GM12878 (cell line): ENCODE results near the gene MED19. TPM values are rescaled to one million over a fixed set of nuclear protein-coding genes. Genes with fewer than 3 reads are reported as not detected.

Source experiments
- ATAC-seq: fragments of 200-7000 bp; cut with Tn5 transposase; 3 replicates; pipeline ENCODE4 v1.9.1; 2020; ENCODE audit warnings: mild to moderate bottlenecking, moderate library complexity
- BruUV-seq: library from RNA; stranded (reverse); fragments of 400-500 nt; replicated peaks from 2 replicates; lab custom pipeline; 2021; lab: Mats Ljungman, UMichigan
- CTCF ChIA-PET: fragments of 300-600 bp; sonication (Branson Sonifier 250); formaldehyde crosslinking; extraction: SDS; loops from one replicate; lab custom pipeline; 2021; ENCODE audit warnings: inconsistent platforms; lab: Yijun Ruan, JAX
- POLR2A ChIA-PET: fragments of 350-600 bp; formaldehyde crosslinking; extraction: SDS; loops from one replicate; lab custom pipeline; 2021; ENCODE audit warnings: inconsistent platforms; lab: Charles Lee
- RAD21 ChIA-PET: fragments of 300-600 bp; sonication (Branson Sonifier 250); formaldehyde crosslinking; loops from one replicate; lab custom pipeline; 2023; ENCODE audit warnings: antibody characterized with exemption; ENCODE audit not compliant: unreplicated experiment; lab: Charles Lee
- SMC1A ChIA-PET: fragments of 300-600 bp; sonication (Branson Sonifier 250); formaldehyde crosslinking; loops from one replicate; lab custom pipeline; 2023; ENCODE audit not compliant: unreplicated experiment, uncharacterized antibody; lab: Charles Lee
- DNase-seq: peaks from one replicate; pipeline ENCODE4 v3.0.0-alpha.2; 2011; ENCODE audit warnings: low read depth, low spot score
- FAIRE-seq: peaks from 3 replicates; lab custom pipeline; 2011; peaks lifted over from hg19 to GRCh38; lab: Jason Lieb, UNC
- H2AFZ ChIP-seq: 2 replicates; pipeline ENCODE4 v1.6.0; 2011; ENCODE audit warnings: low read depth, low read length, control low read depth; ENCODE audit not compliant: control insufficient read depth
- H3K27ac ChIP-seq: 2 replicates; pipeline ENCODE4 v1.5.1; 2011; ENCODE audit warnings: control low read depth; ENCODE audit not compliant: control insufficient read depth, insufficient read depth
- H3K27me3 ChIP-seq, 2 experiments: replicated peaks in 1 of 2; 2 replicates each; pipeline versions ENCODE4 v1.6.0 to v1.6.1; 2011; ENCODE audit warnings: low read length in 1 of 2; ENCODE audit not compliant: control insufficient read depth in 2 of 2, insufficient read depth in 2 of 2
- H3K36me3 ChIP-seq, 2 experiments: 2 replicates each; pipeline ENCODE4 v1.5.1; 2011; ENCODE audit warnings: low read length in 1 of 2; ENCODE audit not compliant: control insufficient read depth in 2 of 2, insufficient read depth in 2 of 2
- H3K4me1 ChIP-seq: 2 replicates; pipeline ENCODE4 v1.6.1; 2011; ENCODE audit warnings: mild to moderate bottlenecking, low read length, moderate library complexity, mixed read lengths; ENCODE audit not compliant: control insufficient read depth, insufficient read depth
- H3K4me2 ChIP-seq: 2 replicates; pipeline ENCODE4 v1.6.0; 2011; ENCODE audit warnings: control low read depth; ENCODE audit not compliant: control insufficient read depth, insufficient read depth
- H3K4me3 ChIP-seq: fragments of 200-600 bp; sonication (generic); 2 replicates; pipeline ENCODE4 v1.5.1; 2016
- H3K79me2 ChIP-seq: 2 replicates; pipeline ENCODE4 v1.6.0; 2011; ENCODE audit warnings: low read length; ENCODE audit not compliant: control insufficient read depth, insufficient read depth
- H3K9ac ChIP-seq: 2 replicates; pipeline ENCODE4 v1.8.0; 2011; ENCODE audit warnings: low read length, control low read depth, mixed read lengths; ENCODE audit not compliant: control insufficient read depth, insufficient read depth
- H3K9me3 ChIP-seq: replicated peaks from 3 replicates; pipeline ENCODE4 v1.5.1; 2011; ENCODE audit warnings: mild to moderate bottlenecking, low read length; ENCODE audit not compliant: control insufficient read depth, insufficient read depth
- H4K20me1 ChIP-seq: 2 replicates; pipeline ENCODE4 v1.6.0; 2011; ENCODE audit not compliant: control insufficient read depth, insufficient read depth
- BACH1 ChIP-seq: fragments of 450-650 bp; IDR thresholded peaks from 2 replicates; pipeline ENCODE4 v1.6.1; 2017; ENCODE audit warnings: mild to moderate bottlenecking, borderline replicate concordance
- CBX3 ChIP-seq: fragments of 200-600 bp; sonication (generic); IDR thresholded peaks from 2 replicates; pipeline ENCODE4 v1.6.1; 2016; ENCODE audit warnings: low read depth, borderline replicate concordance
- CEBPB ChIP-seq, 2 experiments: fragments of 150-350 bp in 1 of 2; IDR thresholded peaks; 2 replicates each; pipeline ENCODE4 v1.6.1; 2012 to 2014; ENCODE audit warnings: low read depth in 2 of 2, low read length in 2 of 2, borderline replicate concordance in 1 of 2, inconsistent platforms in 1 of 2
- CREB1 ChIP-seq: IDR thresholded peaks from 2 replicates; pipeline ENCODE4 v1.6.1; 2012; ENCODE audit warnings: low read depth, mild to moderate bottlenecking, inconsistent platforms
- DPF2 ChIP-seq: fragments of 450-650 bp; IDR thresholded peaks from 2 replicates; pipeline ENCODE4 v1.6.1; 2017; ENCODE audit warnings: mild to moderate bottlenecking
- HDGF ChIP-seq: fragments of 450-650 bp; IDR thresholded peaks from 2 replicates; pipeline ENCODE4 v1.6.1; 2016; ENCODE audit warnings: antibody characterized with exemption
- IRF4 ChIP-seq: IDR thresholded peaks from 2 replicates; pipeline ENCODE4 v1.6.1; 2011; ENCODE audit warnings: low read depth, low read length
- MTA2 ChIP-seq: fragments of 450-650 bp; IDR thresholded peaks from 2 replicates; pipeline ENCODE4 v1.6.1; 2016; ENCODE audit warnings: low read depth, mild to moderate bottlenecking, moderate library complexity
- MTA3 ChIP-seq: IDR thresholded peaks from 2 replicates; pipeline ENCODE4 v1.6.1; 2012; ENCODE audit warnings: low read length, inconsistent platforms, borderline replicate concordance
- NR2F1 ChIP-seq: fragments of 450-650 bp; conservative IDR thresholded peaks from 2 replicates; pipeline ENCODE4 v1.6.1; 2017; ENCODE audit warnings: mild to moderate bottlenecking
- RBBP5 ChIP-seq: fragments of 200-600 bp; sonication (generic); conservative IDR thresholded peaks from 2 replicates; pipeline ENCODE4 v1.6.1; 2016
- USF1 ChIP-seq: IDR thresholded peaks from 2 replicates; pipeline ENCODE4 v1.6.1; 2011; ENCODE audit warnings: borderline replicate concordance, low read depth, mild to moderate bottlenecking, moderate library complexity, mixed read lengths, low read length; ENCODE audit not compliant: insufficient read depth; ENCODE audit errors: extremely low read length
- YBX1 ChIP-seq: fragments of 450-650 bp; IDR thresholded peaks from 2 replicates; pipeline ENCODE4 v1.6.1; 2016; ENCODE audit warnings: antibody characterized with exemption
- ZNF207 ChIP-seq: fragments of 450-650 bp; IDR thresholded peaks from 2 replicates; pipeline ENCODE4 v1.6.1; 2014; ENCODE audit warnings: antibody characterized with exemption, mild to moderate bottlenecking, borderline replicate concordance
- ZNF622 ChIP-seq: fragments of 450-650 bp; IDR thresholded peaks from 2 replicates; pipeline ENCODE4 v1.6.1; 2017; ENCODE audit warnings: mild to moderate bottlenecking, inconsistent platforms
- WGBS: methylation state at CpG from one replicate; pipeline ENCODE4 v1.1.6; 2016; ENCODE audit warnings: low lambda C conversion rate; ENCODE audit not compliant: insufficient replicate concordance, insufficient coverage; ENCODE audit errors: missing lambda C conversion rate; 5-methylcytosine and 5-hydroxymethylcytosine counted together
- in situ Hi-C: fragments of 300-500 bp; cut with MboI; formaldehyde crosslinking; loops from 9 replicates; pipeline ENCODE4 v1.14.3; 2018; ENCODE audit warnings: mixed read lengths
- intact Hi-C: fragments of 100-400 bp; cut with micrococcal nuclease; formaldehyde crosslinking; loops from one replicate; pipeline ENCODE4 v1.14.2; 2022; ENCODE audit not compliant: unreplicated experiment
- polyA plus RNA-seq, 11 experiments: library from polyadenylated mRNA; depleted of rRNA in 4 of 11; unstranded in 6 of 11; stranded (reverse) in 5 of 11; fragments of >200 nt; fragmentation: Nextera tagmentation in 4 of 11; fragmentation: Illumina TruSeq in 1 of 11; extraction: Ambion mirVana in 4 of 11; extraction: Trizol in 1 of 11; gene quantifications; 1 replicate in 1 of 11; 2 replicates in 10 of 11; pipeline versions ENCODE4 v1.2.1 to v1.2.3, GENCODE V29; 2011 to 2016; ENCODE audit warnings: inconsistent platforms in 2 of 11, missing spikeins in 2 of 11, low read depth in 1 of 11
- total RNA-seq, 4 experiments: library from RNA; depleted of rRNA in 3 of 4; stranded (reverse); fragments of >200 nt in 3 of 4; fragmentation: Illumina TruSeq in 1 of 4; extraction: Trizol in 1 of 4; gene quantifications; 2 replicates each; pipeline versions ENCODE4 v1.2.1 to v1.2.3, GENCODE V29; 2013 to 2021

Gene MED19
- total and polyA plus RNA-seq, 10 of the 15 experiments (the other 5 are each of a cell fraction or from before 2014, with no cell fraction given), result 4.9 to 28.2 (median 17.3) TPM

GRCh38 chr11:57667117-57667735 lies 44.8 kb downstream of the MED19 start (continued):
- TF ChIP-seq DPF2 (peak; percentile 35; the same call in 1 of the 2 replicates), USF1 (no peak), NR2F1 (no peak)

- H3K9me3 ChIP-seq, result no peaks in the 10 kb centered on the region
- intact Hi-C loops, result loop anchor here (5.0 kb wide), 1 partner anchor 623 kb away; no protein-coding TSS in a partner anchor
- ChIA-PET SMC1A (interaction anchor here (1.1 kb wide), 1 partner anchor 95 kb away, joined by 3 read pairs; no protein-coding TSS in a partner anchor), POLR2A (no interaction called here), RAD21 (interaction anchor here (0.7 kb wide), 1 partner anchor 852 kb away, joined by 3 read pairs; no protein-coding TSS in a partner anchor), CTCF (no interaction called here)
- no peak for ATAC-seq
- no peak overlapping the region for H2AFZ ChIP-seq
- H4K20me1 ChIP-seq, result no peaks in the 10 kb centered on the region
- H3K4me1 ChIP-seq, result 0 out of 2 replicates have a peak, but pooled peaks cover 2% of the 10 kb centered on the region
- H3K36me3 ChIP-seq, result peaks cover 9 to 10% of the 10 kb centered on the region in 2 experiments; a peak in 3 of 4 replicates
- no peak overlapping the region for H3K27ac ChIP-seq
- FAIRE-seq, result no peak
- peaks cover 17% of the 10 kb centered on the region for H3K79me2 ChIP-seq
- in situ Hi-C loops, result loop anchor here (5.0 to 10.0 kb wide), 2 partner anchors 138 to 861 kb away; no protein-coding TSS in a partner anchor
- TF ChIP-seq ZNF207 (no peak), ZNF622 (no peak), HDGF (no peak), MTA3 (no peak), IRF4 (no peak), MTA2 (no peak), BACH1 (no peak), CEBPB (IDR thresholded peaks at IDR 0.05; ENCODE audit: borderline replicate concordance in 1 of 2, low read depth in 2 of 2, low read length in 2 of 2) (no peak), YBX1 (no peak), RBBP5 (no peak), CREB1 (no peak), CBX3 (no peak)
- DNase-seq, result no peak
- H3K4me2 ChIP-seq, result no peak overlapping the region
- H3K4me3 ChIP-seq, result no peak overlapping the region
- no peak overlapping the region for H3K9ac ChIP-seq
- no peaks in the 10 kb centered on the region for H3K27me3 ChIP-seq
- no TSS peak for BruUV-seq
- WGBS, result 82% methylated on average over 9 of the region's 9 CpGs
Measured at GRCh38 chr11:57663975-57664374, 48.0 kb downstream of the MED19 start.
